Measurements from ENCODE around the gene GAPDH. TPM values are rescaled to one million over a fixed set of nuclear protein-coding genes. Genes with fewer than 3 reads are reported as not detected.
"Not testable (repeated sequence)": the region's sequence is repeated elsewhere in the genome, so short reads cannot be mapped to it uniquely, and the experiment has no call there.

GAPDH gene
- total RNA-seq: 1,000 to 10,000 TPM in 4 of 5 donors, 100 to 1,000 TPM in 1; 579 to 1,258 (median 1,242) TPM
- 1,000 to 10,000 TPM; 1,352 to 2,765 (median 1,815) TPM for polyA plus RNA-seq
- long read RNA-seq, donor 1, transcript GAPDH-201 (9 exons, 1,875 nt): major isoform, 290 of 627 reads
- long read RNA-seq, donor 1, transcript GAPDH-204 (8 exons, 1,256 nt): minor isoform, 32 of 627 reads
- long read RNA-seq, donor 1, partial matches to known transcripts: 305 of 627 reads
- long read RNA-seq, donor 1, other reads (novel, unspliced or antisense): 0 of 627 reads
- long read RNA-seq, donor 2, transcript GAPDH-204 (8 exons, 1,256 nt): minor isoform, 53 of 826 reads
- long read RNA-seq, donor 2, transcript GAPDH-201 (9 exons, 1,875 nt): major isoform, 465 of 826 reads
- long read RNA-seq, donor 2, partial matches to known transcripts: 288 of 826 reads
- long read RNA-seq, donor 2, other reads (novel, unspliced or antisense): 16 of 826 reads
- long read RNA-seq, donor 3, transcript GAPDH-201 (9 exons, 1,875 nt): major isoform, 455 of 842 reads
- long read RNA-seq, donor 3, transcript GAPDH-204 (8 exons, 1,256 nt): minor isoform, 24 of 842 reads
- long read RNA-seq, donor 3, partial matches to known transcripts: 356 of 842 reads
- long read RNA-seq, donor 3, other reads (novel, unspliced or antisense): 5 of 842 reads
- long read RNA-seq, donor 4, transcript GAPDH-204 (8 exons, 1,256 nt): minor isoform, 5 of 151 reads
- long read RNA-seq, donor 4, transcript GAPDH-201 (9 exons, 1,875 nt): major isoform, 91 of 151 reads
- long read RNA-seq, donor 4, partial matches to known transcripts: 54 of 151 reads
- long read RNA-seq, donor 4, other reads (novel, unspliced or antisense): 0 of 151 reads
- long read RNA-seq, donor 5, transcript GAPDH-201 (9 exons, 1,875 nt): major isoform, 665 of 1,469 reads
- long read RNA-seq, donor 5, transcript GAPDH-204 (8 exons, 1,256 nt): minor isoform, 44 of 1,469 reads
- long read RNA-seq, donor 5, partial matches to known transcripts: 731 of 1,469 reads
- long read RNA-seq, donor 5, other reads (novel, unspliced or antisense): 23 of 1,469 reads
- long read RNA-seq, donor 6, transcript GAPDH-201 (9 exons, 1,875 nt): major isoform, 1,386 of 2,458 reads
- long read RNA-seq, donor 6, transcript GAPDH-204 (8 exons, 1,256 nt): minor isoform, 116 of 2,458 reads
- long read RNA-seq, donor 6, transcript GAPDH-210 (2 exons, 390 nt): minor isoform, 5 of 2,458 reads
- long read RNA-seq, donor 6, partial matches to known transcripts: 865 of 2,458 reads
- long read RNA-seq, donor 6, other reads (novel, unspliced or antisense): 84 of 2,458 reads
- long read RNA-seq, donor 7, transcript GAPDH-201 (9 exons, 1,875 nt): major isoform, 665 of 1,448 reads
- long read RNA-seq, donor 7, transcript GAPDH-204 (8 exons, 1,256 nt): minor isoform, 21 of 1,448 reads
- long read RNA-seq, donor 7, partial matches to known transcripts: 726 of 1,448 reads
- long read RNA-seq, donor 7, other reads (novel, unspliced or antisense): 33 of 1,448 reads
- long read RNA-seq, donor 8, transcript GAPDH-208 (8 exons, 1,333 nt): minor isoform, 6 of 1,412 reads
- long read RNA-seq, donor 8, transcript GAPDH-201 (9 exons, 1,875 nt): major isoform, 755 of 1,412 reads
- long read RNA-seq, donor 8, transcript GAPDH-204 (8 exons, 1,256 nt): minor isoform, 32 of 1,412 reads
- long read RNA-seq, donor 8, partial matches to known transcripts: 599 of 1,412 reads
- long read RNA-seq, donor 8, other reads (novel, unspliced or antisense): 17 of 1,412 reads
- long read RNA-seq, donor 9, transcript GAPDH-204 (8 exons, 1,256 nt): minor isoform, 26 of 1,442 reads
- long read RNA-seq, donor 9, transcript GAPDH-201 (9 exons, 1,875 nt): major isoform, 593 of 1,442 reads
- long read RNA-seq, donor 9, partial matches to known transcripts: 797 of 1,442 reads
- long read RNA-seq, donor 9, other reads (novel, unspliced or antisense): 23 of 1,442 reads
- long read RNA-seq, donor 10, transcript GAPDH-201 (9 exons, 1,875 nt): major isoform, 309 of 576 reads
- long read RNA-seq, donor 10, transcript GAPDH-204 (8 exons, 1,256 nt): minor isoform, 16 of 576 reads
- long read RNA-seq, donor 10, partial matches to known transcripts: 244 of 576 reads
- long read RNA-seq, donor 10, other reads (novel, unspliced or antisense): 6 of 576 reads

DNA sequence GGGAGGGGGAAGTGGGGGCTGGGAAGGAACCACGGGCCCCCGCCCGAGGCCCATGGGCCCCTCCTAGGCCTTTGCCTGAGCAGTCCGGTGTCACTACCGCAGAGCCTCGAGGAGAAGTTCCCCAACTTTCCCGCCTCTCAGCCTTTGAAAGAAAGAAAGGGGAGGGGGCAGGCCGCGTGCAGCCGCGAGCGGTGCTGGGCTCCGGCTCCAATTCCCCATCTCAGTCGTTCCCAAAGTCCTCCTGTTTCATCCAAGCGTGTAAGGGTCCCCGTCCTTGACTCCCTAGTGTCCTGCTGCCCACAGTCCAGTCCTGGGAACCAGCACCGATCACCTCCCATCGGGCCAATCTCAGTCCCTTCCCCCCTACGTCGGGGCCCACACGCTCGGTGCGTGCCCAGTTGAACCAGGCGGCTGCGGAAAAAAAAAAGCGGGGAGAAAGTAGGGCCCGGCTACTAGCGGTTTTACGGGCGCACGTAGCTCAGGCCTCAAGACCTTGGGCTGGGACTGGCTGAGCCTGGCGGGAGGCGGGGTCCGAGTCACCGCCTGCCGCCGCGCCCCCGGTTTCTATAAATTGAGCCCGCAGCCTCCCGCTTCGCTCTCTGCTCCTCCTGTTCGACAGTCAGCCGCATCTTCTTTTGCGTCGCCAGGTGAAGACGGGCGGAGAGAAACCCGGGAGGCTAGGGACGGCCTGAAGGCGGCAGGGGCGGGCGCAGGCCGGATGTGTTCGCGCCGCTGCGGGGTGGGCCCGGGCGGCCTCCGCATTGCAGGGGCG, at the start of gene GAPDH:
Gene GAPDH, plus strand, starts transcription at position 595 of the 772 bp plus-strand sequence. CDS start 316 bp downstream, outside the sequence.
- intact Hi-C loops (cut with DNase I; ENCODE audit: low total_unique reads): loop anchor here (5.0 to 10.0 kb wide), 2 partner anchors 109 to 207 kb away; no protein-coding TSS in a partner anchor
- peak; percentile 90 to 98 for DNase-seq
- Histone ChIP-seq H3K36me3 (peaks cover 56 to 62% (median 59%) of the 10 kb centered on the region in 4 donors), H3K27ac (peak within 1 kb of the TSS; percentile 95 to 100 (median 96)), H3K4me3 (peak within 1 kb of the TSS; percentile 80 to 97 (median 90)), H3K27me3 (no peaks in the 10 kb centered on the region), H3K4me1 (peaks cover 45 to 64% (median 54%) of the 10 kb centered on the region in 4 donors), H3K9me3 (no peaks in the 10 kb centered on the region)
- 0% methylated on average over 35 to 62 of the region's 62 CpGs for WGBS, 5 donors
- TF ChIP-seq POLR2AphosphoS5 (IDR thresholded peaks at IDR 0.05) (peak; percentile 37 to 99 (median 99)), POLR2A (IDR thresholded peaks at IDR 0.05) (peak in 1 of 4 donors; percentile 92), EP300 (IDR thresholded peaks at IDR 0.05) (no peak)
- TF ChIP-seq, protein P1, sequence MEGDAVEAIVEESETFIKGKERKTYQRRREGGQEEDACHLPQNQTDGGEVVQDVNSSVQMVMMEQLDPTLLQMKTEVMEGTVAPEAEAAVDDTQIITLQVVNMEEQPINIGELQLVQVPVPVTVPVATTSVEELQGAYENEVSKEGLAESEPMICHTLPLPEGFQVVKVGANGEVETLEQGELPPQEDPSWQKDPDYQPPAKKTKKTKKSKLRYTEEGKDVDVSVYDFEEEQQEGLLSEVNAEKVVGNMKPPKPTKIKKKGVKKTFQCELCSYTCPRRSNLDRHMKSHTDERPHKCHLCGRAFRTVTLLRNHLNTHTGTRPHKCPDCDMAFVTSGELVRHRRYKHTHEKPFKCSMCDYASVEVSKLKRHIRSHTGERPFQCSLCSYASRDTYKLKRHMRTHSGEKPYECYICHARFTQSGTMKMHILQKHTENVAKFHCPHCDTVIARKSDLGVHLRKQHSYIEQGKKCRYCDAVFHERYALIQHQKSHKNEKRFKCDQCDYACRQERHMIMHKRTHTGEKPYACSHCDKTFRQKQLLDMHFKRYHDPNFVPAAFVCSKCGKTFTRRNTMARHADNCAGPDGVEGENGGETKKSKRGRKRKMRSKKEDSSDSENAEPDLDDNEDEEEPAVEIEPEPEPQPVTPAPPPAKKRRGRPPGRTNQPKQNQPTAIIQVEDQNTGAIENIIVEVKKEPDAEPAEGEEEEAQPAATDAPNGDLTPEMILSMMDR (IDR thresholded peaks at IDR 0.05): no peak

DNA sequence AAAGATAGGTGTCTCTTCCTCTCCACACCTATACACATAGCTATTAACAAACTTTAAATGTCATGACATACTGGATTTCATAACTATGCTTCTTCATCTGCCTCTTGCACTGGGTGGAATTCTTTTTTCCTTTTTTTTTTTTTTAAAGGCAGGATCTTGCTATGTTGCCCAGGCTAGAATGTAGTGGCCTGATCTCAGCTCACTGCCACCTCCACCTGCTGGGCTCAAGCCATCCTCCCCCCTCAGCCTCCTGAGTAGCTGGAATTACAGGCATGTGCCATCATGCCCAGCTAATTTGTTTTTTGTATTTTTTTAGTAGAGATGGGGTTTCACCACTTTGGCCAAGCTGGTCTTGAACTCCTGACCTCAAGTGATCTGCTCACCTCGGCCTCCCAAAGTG, 46.1 kb upstream of the GAPDH start:
- intact Hi-C loops (cut with DNase I; ENCODE audit: low total_unique reads): no loop called here
- no peaks in the 10 kb centered on the region for H3K9me3 ChIP-seq
- 67 to 96% (median 76%) methylated on average over 1 of the region's 1 CpG for WGBS, 5 donors
- peaks cover 9 to 11% (median 10%) of the 10 kb centered on the region in 4 donors for H3K4me1 ChIP-seq
- TF ChIP-seq POLR2A (IDR thresholded peaks at IDR 0.05) (no peak), POLR2AphosphoS5 (IDR thresholded peaks at IDR 0.05) (no peak), EP300 (IDR thresholded peaks at IDR 0.05) (no peak)
- TF ChIP-seq, protein P1 (IDR thresholded peaks at IDR 0.05): no peak
- peaks cover 4 to 20% (median 13%) of the 10 kb centered on the region in 4 donors for H3K36me3 ChIP-seq
- H3K4me3 ChIP-seq: no peak overlapping the region
- no peaks in the 10 kb centered on the region for H3K27me3 ChIP-seq
- no peak for DNase-seq
- no peak overlapping the region for H3K27ac ChIP-seq

DNA sequence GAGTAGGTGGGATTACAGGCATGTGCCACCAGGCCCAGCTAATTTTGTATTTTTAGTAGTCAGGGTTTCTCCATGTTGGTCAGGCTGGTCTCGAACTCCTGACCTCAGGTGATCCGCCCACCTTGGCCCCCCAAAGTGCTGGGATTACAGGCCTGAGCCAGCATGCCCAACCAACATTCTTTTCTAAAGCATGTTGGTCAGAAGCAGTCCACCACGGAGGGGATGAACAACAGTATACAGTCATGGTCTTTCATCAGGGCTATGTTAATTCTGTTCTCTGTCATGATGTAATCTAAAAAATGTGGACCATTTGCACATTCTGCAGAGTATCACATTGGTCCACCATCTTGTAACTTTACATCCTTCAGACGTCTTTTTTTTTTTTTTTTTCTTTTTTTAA, 44.9 kb upstream of the GAPDH start:
- H3K27ac ChIP-seq: no peak overlapping the region
- H3K9me3 ChIP-seq: no peaks in the 10 kb centered on the region
- 59 to 75% (median 71%) methylated on average over 4 of the region's 4 CpGs for WGBS, 5 donors
- intact Hi-C loops (cut with DNase I; ENCODE audit: low total_unique reads): no loop called here
- no peaks in the 10 kb centered on the region for H3K27me3 ChIP-seq
- H3K4me1 ChIP-seq: peaks cover 12 to 15% (median 14%) of the 10 kb centered on the region in 4 donors
- no peak for TF ChIP-seq EP300 (IDR thresholded peaks at IDR 0.05)
- TF ChIP-seq, protein P1 (IDR thresholded peaks at IDR 0.05): no peak
- TF ChIP-seq POLR2AphosphoS5 (IDR thresholded peaks at IDR 0.05): no peak
- no peak for TF ChIP-seq POLR2A (IDR thresholded peaks at IDR 0.05)
- no peak for DNase-seq
- H3K4me3 ChIP-seq: no peak overlapping the region
- peaks cover 4 to 20% (median 13%) of the 10 kb centered on the region in 4 donors for H3K36me3 ChIP-seq

DNA sequence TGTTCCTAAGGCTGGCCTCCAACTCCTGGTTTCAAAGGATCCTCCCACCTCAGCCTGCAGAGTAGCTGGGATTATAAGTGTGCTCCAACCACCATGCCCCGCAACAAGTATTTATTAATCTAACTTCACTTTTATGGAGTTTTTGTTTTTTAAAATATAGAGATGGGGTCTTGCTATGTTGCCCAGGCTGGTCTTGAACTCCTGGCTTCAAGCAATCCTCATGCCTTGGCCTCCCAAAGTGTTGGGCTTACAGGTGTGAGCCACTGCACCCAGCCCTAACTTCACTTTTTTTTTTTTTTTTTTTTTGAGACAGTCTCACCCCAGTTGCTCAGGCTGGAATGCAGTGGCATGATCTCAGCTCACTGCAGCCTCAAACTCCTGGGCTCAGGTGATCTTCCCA, 43.6 kb upstream of the GAPDH start:
- H3K4me3 ChIP-seq; H3K27ac ChIP-seq; H3K27me3 ChIP-seq; H3K9me3 ChIP-seq; intact Hi-C loops (cut with DNase I; ENCODE audit: low total_unique reads); DNase-seq: not testable (repeated sequence)
- Histone ChIP-seq H3K4me1 (peaks cover 22 to 27% (median 25%) of the 10 kb centered on the region in 4 donors), H3K36me3 (peaks cover 4 to 22% (median 14%) of the 10 kb centered on the region in 4 donors)
- 92 to 100% (median 100%) methylated on average over 1 of the region's 1 CpG for WGBS, 5 donors

All from stomach (tissue), 19 donors.